ENCODE results near the gene MOGAT3. TPM values are rescaled to one million over a fixed set of nuclear protein-coding genes. Genes with fewer than 3 reads are reported as not detected.
"Not testable (repeated sequence)": the region's sequence is repeated elsewhere in the genome, so short reads cannot be mapped to it uniquely, and the experiment has no call there.

MOGAT3 gene
- total RNA-seq, 2 donors from 2014 or later, result not detected

GRCh38 chr7:101211501-101211900 lies 10.7 kb upstream of the MOGAT3 start:
- H3K4me3 ChIP-seq, result no peak overlapping the region
- H3K27ac ChIP-seq, result no peak overlapping the region
- no peaks in the 10 kb centered on the region for H3K27me3 ChIP-seq
- DNase-seq (ENCODE audit: low spot score), result no peak
- no peak for TF ChIP-seq CTCF (IDR thresholded peaks at IDR 0.05)
- peaks cover 0 to 9% of the 10 kb centered on the region in 2 donors for H3K4me1 ChIP-seq
- peaks cover 59% of the 10 kb centered on the region for H3K36me3 ChIP-seq
- H3K9me3 ChIP-seq, result no peaks in the 10 kb centered on the region

DNA sequence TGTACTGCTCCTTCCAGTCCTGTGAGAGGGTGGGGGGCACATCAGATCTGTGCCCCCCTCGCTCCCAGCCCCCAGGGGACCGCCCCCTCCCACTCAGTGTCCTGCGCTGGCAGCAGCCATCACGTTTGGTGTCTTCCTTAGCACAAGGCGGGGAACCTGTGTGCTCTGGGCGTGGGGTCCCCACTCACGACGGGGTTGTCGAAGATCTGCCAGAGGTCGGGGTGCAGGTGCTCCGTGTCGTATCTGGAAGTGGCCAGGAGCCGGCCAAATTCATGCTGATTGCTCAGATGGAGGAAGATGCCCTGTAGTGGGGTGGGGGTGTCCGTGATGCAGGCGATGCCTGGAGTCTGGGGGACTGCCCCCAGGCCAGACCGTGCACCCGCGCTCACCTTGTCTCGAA lies 9.3 kb upstream of the MOGAT3 start:
- DNase-seq (ENCODE audit: low spot score), result no peak
- Histone ChIP-seq H3K9me3 (no peaks in the 10 kb centered on the region), H3K27ac (no peak overlapping the region), H3K27me3 (no peaks in the 10 kb centered on the region), H3K36me3 (peaks cover 62% of the 10 kb centered on the region), H3K4me1 (no peaks in the 10 kb centered on the region), H3K4me3 (no peak overlapping the region)
- TF ChIP-seq CTCF (IDR thresholded peaks at IDR 0.05), result no peak

GRCh38 chr7:101208794-101209193 lies 8.0 kb upstream of the MOGAT3 start:
- no peak for DNase-seq (ENCODE audit: low spot score)
- no peak for TF ChIP-seq CTCF (IDR thresholded peaks at IDR 0.05)
- Histone ChIP-seq H3K27me3 (no peaks in the 10 kb centered on the region), H3K9me3 (no peaks in the 10 kb centered on the region), H3K4me1 (no peaks in the 10 kb centered on the region), H3K4me3 (no peak overlapping the region), H3K27ac (no peak overlapping the region), H3K36me3 (peaks cover 54% of the 10 kb centered on the region)

DNA sequence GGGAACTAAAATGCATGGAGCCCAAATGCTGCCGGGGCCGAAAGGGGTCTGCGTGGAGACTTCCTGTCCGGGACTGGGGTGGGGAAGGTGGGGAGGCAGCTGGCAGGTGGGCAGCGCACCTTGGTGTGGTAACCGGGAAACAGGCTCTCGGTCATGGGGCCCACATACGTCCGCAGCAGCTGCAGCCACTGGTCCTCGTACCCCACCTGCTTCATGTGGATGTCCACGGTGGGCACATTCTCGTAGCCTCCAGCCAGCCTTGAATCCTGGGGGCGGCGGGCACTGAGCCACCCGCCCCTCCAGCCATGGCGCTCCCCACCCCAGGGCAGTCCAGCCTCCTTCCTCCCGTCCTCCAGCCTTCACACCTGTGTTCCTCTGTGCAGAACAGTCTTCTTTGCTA lies 6.6 kb upstream of the MOGAT3 start:
- no peak for DNase-seq (ENCODE audit: low spot score)
- peaks cover 48% of the 10 kb centered on the region for H3K36me3 ChIP-seq
- TF ChIP-seq CTCF (IDR thresholded peaks at IDR 0.05), result no peak
- no peaks in the 10 kb centered on the region for H3K9me3 ChIP-seq
- H3K27me3 ChIP-seq, result peaks cover 0 to 2% of the 10 kb centered on the region in 2 donors
- no peak overlapping the region for H3K27ac ChIP-seq
- no peaks in the 10 kb centered on the region for H3K4me1 ChIP-seq
- H3K4me3 ChIP-seq, result no peak overlapping the region

GRCh38 chr7:101206665-101207042 lies 5.8 kb upstream of the MOGAT3 start:
- peaks cover 8 to 10% of the 10 kb centered on the region in 2 donors for H3K27me3 ChIP-seq
- peaks cover 40% of the 10 kb centered on the region for H3K36me3 ChIP-seq
- H3K9me3 ChIP-seq, result no peaks in the 10 kb centered on the region
- DNase-seq (ENCODE audit: low spot score), result no peak
- H3K4me3 ChIP-seq, result no peak overlapping the region
- TF ChIP-seq CTCF (IDR thresholded peaks at IDR 0.05), result no peak
- peaks cover 0 to 7% of the 10 kb centered on the region in 2 donors for H3K4me1 ChIP-seq
- no peak overlapping the region for H3K27ac ChIP-seq

DNA sequence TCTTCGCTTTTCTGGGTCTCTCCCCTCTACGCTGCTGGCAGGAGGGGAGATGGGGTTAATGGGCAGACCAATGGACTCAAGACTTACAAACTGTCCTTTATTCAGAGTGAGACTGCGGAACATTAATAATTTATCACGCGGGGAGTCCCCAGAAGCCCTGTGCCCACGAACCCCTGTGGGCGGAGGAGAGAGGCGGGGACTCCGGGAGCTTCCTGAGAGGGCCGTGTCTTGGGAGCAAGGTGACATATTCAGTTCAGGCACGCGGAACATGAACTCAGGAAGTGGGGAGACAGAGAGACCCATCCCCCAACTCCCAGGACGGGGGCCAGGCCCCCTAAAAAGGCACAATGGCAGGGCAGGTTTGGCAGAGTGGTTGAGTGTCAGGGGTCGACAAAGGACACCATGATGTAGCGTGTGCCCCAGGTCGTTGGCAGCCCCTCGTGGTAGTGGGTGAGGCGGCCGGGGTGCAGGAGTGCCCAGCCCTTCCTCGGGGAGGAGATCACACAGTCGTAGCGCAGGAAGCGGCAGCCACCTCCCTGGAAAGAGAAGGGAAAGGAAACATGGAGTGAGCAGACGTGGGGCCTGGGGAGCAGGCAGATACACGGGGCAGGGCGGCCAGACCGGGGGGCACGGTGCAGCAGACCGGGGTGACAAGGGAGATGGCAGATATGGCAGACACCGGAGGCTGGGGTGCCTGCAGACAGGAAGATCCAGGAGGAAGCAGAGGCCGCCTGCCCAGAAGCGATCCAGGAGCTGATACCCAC lies 5.2 kb upstream of the MOGAT3 start:
- Histone ChIP-seq H3K27me3 (peaks cover 12 to 13% of the 10 kb centered on the region in 2 donors), H3K4me1 (peaks cover 0 to 9% of the 10 kb centered on the region in 2 donors), H3K4me3 (no peak overlapping the region), H3K9me3 (no peaks in the 10 kb centered on the region), H3K36me3 (peaks cover 34% of the 10 kb centered on the region), H3K27ac (no peak overlapping the region)
- no peak for DNase-seq (ENCODE audit: low spot score)
- TF ChIP-seq CTCF (IDR thresholded peaks at IDR 0.05), result no peak

DNA sequence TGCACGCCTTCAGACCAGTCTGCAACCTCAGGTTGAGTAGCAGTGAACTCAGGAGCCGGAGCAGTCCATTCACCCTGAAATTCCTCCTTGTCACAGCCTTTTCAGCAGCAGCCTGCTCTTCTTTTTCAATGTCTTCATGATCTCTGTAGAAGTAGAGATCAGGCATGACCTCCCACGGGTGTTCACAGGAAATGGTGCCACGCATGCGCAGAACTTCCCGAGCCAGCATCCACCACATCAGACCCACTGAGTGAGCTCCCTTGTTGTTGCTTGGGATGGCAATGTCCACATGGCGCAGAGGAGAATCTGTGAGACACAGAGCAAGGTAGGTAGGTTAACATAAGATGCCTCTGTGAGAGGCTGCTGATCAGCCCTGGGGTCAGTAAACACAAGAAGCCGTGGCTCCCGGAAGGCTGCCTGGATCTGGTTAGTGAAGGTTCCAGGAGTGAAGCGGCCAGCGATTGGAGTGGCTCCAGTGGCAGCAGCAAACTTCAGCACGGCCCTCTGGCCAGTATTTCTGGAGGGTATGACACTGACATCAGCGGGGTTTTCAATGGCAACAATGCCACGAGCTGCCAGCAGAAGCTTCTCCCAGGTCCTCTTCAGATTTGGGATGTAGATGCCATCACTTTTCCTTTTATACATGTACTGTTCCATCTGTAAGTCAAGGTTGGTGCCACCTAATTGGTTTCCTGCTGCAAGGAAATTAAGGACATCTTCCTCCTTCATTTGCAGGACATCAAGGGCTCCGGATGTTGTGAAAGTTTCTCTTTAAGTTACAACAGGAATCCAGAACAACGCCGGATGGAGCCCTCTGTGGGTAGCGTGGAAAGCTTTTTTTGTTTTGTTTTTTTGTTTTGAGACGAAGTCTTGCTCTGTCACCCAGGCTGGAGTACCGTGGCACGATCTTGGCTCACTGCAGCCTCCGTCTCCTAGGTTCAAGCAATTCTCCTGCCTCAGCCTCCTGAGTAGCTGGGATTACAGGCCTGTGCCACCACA lies 3.2 kb upstream of the MOGAT3 start:
- Histone ChIP-seq H3K27me3 (peaks cover 12 to 15% of the 10 kb centered on the region in 2 donors), H3K36me3 (peaks cover 14% of the 10 kb centered on the region)
- not testable (repeated sequence) for H3K4me3 ChIP-seq; H3K4me1 ChIP-seq; H3K9me3 ChIP-seq; DNase-seq (ENCODE audit: low spot score); H3K27ac ChIP-seq

Data from right atrium auricular region (tissue), 2 donors.